ENCODE measurements around the gene VAV3.

- TF ChIP-seq CTCF (conservative IDR thresholded peaks at IDR 0.05 in 1 of 2, IDR thresholded peaks at IDR 0.05 in 1 of 2; ENCODE audit: low read depth in 1 of 2, low read length in 2 of 2) (no peak), EZH2 (IDR thresholded peaks at IDR 0.05; ENCODE audit: low read length, missing control alignments) (no peak)
Measured at GRCh38 chr1:107724648-107725047, 240.3 kb downstream of the VAV3 start.

All from fibroblast of lung (primary cell).